ENCODE measurements around the gene MTHFD1L.
A peak's percentile ranks its signal among the peaks of the same experiment; 100 is the strongest.

MTHFD1L gene

DNA sequence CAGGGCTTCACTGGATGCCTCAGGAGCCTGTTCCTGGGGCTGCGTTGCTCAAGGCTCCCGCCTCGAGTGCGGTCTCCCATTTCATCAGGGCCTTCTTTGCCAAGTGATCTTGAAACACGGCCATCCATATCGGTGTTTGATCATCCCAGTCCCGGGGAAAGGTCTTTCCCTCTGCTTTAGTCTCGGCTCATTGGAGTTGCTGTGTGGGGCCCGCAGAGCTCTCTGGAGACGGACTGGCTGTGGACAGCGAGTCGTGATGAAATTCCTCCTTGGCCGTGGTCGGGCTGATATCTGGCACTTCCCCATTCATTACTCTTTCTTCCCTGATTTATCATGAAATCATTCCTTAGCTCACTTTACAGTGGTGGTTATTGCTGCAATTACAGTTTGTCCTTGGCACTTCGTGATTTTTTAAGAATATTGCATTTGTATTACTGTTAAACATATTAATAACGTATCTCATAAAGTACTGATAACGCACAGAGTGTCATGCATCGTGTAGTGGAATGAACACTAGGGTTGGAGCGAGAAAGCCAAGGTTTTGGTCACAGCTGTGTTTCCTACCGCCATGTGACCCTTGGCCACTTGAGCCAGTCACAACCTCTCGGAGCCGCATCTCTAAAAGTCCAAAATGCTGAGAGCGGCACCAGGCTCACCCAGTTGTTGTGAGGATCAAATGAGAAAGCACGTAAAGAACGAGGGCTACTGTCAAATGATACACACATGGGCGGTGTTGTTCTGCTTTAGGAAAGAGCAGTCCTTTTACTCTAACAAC lies 71.8 kb downstream of the MTHFD1L start:
- DNase-seq = no peak

DNA sequence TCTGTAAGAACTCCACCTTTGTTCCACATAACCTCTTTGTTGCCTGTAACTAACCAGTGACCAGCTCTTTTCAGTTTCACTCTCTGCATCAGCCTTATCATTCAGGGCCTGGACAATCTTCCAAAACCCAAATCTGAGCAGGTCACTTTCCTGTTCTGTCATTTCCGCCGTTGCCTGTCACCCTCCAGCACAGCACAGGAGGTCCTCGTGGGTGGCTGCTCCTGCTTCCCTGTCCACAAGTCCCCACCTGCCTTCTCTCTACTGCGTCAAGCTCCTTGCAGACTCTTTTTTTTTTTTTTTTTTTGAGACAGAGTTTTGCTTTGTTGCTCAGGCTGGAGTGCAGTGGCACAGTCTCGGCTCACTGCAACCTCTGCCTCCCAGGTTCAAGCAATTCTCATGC lies 73.9 kb downstream of the MTHFD1L start:
- DNase-seq = no peak

DNA sequence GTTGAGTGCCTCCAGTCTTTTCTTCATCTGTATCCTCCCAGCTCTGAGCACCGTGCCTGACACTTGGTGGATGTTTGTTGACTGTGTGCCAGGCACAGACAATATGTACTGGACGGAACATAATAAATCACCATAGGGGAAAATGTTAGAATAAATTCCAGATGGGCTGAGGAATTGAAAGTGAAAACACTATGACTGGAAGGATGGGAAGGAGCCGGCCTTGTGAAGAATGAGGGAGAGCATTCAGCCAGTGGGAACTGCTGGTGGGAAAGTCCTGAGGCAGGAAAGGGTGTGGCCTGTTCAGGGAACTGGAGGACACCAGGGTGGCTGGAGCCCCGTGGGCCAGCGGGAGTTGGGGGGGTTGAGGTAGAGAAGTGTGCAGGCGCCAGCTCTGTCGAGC lies 75.4 kb downstream of the MTHFD1L start:
- DNase-seq = no peak

DNA sequence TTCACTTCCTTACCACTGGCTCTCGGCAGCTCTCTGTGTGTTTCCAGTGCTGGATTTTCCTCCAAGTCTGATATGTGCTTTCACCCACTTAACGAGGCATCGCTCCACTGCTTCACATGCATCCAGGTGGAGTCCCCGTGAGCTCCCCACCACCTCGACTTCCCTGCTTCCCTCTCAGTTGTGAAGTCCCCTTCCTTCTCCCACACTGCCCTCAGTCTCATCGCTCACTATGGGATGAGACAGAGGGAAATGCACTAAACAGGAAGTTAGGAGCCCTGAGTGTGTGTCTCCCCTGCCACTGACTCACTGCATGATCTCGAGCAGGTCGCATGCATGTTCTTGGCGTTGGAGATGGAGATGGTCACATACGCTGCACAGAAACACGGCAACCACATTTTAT lies 84.0 kb downstream of the MTHFD1L start:
- no peak for DNase-seq

DNA sequence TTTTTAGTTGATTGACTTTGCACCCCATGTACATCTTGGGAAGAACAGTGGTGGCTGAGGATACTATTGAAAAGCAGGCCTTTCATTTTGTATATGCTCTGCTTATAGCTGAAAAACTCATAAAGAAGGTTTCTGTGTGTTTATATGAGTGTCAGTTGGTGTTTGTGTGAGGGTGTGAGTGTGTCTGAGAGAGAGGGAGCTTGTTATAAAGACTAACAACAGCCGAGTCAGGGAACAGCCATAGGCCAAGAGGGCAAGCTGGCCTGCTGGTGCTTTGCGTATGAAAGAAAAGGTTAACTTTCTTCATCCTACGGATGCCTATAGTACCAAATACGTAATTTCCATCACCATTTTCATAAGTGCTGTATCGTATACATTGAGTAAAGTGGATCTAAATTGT lies 88.3 kb downstream of the MTHFD1L start:
- no peak for DNase-seq

DNA sequence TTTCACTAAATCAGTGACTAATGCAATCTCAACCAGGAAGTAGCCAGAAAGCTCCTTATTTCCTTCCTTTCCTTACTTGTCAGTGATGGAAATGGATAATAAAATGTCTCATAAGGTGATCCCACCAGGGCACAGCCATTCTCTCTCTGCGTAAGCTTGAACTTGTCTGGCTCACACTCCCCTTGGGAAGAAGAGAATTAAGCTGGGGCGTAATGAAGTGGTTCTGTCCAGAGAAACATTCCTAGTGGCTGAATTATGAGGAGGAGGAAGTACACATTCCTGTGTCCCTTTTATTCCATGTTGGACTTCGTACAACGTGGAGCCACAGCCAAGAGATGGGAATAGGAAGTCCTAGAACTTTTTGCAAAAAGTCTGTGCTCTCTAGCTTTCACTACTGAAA lies 93.7 kb downstream of the MTHFD1L start:
- DNase-seq = no peak

DNA sequence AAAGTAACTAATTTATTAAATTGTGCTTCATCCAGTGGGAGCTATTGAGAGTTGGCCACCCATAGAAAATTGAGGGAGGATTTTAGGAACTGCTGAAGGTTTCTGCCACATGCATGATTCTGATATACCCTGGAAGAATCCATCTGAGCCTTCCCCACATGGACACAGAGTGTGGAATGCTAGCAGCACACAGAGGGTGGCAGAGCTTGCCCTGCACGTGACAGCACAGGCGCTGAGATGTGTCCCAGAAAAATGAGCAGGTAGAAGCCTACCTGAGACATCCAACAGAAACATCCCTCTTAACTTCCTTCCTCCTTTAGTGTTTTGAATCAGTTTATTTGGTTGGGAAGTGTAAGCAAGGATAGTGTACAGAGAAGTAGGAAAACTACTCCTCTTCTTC lies 96.9 kb downstream of the MTHFD1L start:
- DNase-seq = no peak

DNA sequence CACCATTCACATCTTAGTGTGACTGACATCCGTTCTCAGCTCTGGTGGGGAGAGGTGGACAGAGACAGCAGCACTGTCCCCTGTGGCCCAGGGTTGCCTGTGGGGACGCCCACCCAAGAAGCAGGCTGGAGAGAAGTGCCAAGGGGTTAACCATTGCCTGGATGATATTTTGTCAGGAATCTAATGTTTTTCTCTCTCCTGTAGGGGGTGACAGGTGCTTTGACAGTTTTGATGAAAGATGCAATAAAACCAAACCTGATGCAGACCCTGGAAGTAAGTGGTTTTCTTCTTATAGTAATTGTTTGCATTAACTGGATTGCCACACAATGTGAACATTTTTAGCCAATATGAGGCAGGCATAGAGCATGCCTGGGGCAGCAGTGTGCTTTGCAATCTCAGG lies 99.3 kb downstream of the MTHFD1L start:
- DNase-seq = no peak

DNA sequence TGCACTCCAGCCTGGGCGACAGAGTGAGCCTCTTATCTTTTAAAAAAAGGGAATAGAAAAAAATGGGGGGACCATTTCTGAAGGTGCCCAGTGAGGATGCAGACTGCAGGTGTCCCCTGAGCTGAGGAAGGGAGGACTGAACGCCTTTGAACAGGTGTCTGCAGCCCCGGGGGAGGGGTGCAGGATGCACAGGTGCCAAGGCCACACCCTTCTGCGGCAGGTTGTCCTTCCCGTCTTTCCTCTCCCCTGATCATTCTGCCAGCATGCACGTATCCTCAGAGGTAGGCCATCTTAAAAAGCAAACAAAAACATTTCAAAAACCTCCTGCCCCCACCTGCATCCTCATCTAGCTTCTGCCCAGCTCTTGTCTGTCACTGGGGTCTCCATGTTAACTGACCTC lies 101.3 kb downstream of the MTHFD1L start:
- DNase-seq = no peak

DNA sequence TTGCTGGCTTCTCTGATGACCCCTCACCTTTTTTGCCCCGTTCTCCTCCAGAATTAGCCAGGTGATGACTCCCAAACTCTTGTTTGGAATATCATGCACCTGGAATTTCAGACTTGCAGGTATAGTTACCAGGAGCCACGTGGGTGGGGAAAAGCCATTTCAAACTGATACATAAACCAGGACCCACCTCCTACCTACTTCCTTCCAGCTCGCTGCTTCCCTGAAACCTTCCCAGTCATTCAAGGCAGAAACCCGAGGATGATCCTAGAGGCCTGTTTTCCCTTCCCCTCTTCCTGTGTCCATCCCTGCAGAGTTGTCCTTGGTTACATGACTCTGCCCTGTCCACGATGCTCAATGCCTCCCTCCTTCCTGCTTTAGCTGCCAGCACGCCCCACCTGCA lies 101.9 kb downstream of the MTHFD1L start:
- no peak for DNase-seq

DNA sequence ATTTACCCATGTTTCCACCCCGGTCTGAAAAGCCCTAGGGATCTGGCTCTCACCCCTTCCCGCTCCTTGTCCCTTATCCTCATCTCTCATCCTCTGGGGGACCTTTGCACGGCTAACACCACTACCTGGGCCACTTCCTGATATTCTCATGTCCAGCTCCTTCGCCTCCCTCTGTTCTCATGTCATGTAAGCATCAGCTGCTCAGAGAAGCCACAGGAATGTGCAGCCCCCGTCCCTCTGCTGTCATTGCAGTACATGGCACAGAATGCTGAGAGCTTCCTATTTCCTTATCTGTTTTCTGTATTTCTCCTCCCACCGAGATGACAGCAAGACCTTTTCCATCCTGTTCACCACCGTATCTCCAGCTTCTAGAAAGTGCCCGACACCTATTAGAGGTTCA lies 102.4 kb downstream of the MTHFD1L start:
- DNase-seq = no peak

DNA sequence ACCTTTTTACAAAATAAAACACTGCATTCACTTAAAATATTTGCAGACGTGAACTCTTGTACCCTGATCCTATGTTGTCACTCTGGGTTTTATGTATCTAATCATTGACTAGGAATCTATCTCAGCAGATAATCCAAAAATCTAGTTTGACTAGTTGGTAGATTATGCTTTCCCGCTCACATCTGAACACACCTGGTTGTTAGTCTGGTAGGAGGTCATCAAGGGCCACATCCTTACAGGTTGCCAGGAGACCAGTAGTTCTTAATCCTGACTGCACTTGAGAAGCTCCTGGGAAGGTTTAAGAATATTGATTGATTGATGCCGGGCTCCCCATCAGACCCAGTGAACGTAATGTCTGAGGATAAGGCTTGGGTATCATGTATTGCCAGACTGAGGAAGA lies 104.4 kb downstream of the MTHFD1L start:
- DNase-seq = no peak

DNA sequence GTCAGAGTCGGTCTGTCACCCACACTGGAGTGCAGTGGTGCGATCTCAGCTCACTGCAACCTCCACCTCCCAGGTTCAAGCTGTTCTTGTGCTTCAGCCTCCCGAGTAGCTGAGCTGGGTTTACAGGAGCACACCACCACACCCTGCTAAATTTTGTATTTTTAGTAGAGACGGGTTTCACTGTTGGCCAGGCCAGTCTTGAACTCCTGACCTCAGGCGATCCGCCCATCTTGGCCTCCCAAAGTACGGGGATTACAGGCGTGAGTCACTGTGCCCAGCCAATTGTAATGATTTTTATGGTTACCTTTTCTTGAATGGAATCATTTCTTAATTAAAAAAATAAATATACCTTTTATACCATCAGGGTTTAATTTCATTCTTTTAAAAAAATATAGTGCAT lies 105.7 kb downstream of the MTHFD1L start:
- no peak for DNase-seq

DNA sequence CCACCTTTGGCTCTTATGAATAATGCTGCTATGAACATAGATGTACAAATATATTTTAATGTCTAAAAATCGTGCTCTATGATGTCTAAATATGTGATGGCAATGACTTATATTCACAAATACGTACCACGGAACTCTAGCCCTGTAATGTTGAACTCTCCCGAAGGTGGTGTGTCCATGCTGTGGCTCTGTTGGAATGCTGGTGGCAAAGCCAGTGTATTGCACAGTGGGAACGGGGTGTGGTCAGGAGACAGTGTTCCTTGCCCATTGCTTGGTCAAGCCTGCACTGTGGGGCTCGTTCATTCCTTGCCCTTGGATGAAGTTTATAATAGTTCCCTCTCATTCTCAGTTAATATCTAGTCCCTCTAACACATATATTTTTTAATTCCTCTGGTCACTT lies 109.6 kb downstream of the MTHFD1L start:
- no peak for DNase-seq

DNA sequence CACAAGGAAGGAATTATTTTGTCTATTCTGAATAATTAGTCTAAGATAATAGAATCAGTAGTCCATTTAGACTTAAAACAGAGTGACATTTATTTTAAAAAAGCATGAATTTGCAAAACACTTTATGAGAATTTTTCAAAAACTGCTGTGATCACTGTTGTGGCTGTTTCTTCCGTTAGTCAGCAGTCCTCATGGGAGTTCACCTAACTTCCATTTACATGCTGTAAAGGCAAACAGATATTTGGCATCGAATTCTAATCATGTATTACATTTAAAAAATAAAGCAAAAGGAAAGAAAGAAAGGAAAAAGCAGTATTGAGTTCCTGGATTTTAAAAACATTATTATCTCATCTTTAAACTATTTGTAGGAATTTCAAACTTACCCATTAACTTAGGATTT lies 111.8 kb downstream of the MTHFD1L start:
- no peak for DNase-seq

DNA sequence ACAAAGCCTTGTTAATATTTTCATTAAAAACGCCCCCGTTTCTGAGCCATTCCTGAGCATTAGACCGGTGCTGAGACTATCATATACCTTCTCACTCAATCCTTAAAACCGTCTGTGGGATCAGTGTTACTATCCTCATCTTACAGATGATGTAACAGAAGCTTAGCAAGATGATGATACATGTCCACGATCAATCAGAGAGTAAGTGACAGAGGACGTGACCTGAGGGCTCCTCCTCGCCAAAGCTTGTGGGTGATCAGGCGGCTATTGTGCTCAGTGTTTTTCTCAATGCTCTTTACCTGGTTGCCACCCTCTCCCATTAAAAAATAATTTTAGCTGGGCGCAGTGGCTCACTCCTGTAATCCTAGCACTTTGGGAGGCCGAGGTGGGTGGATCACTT lies 113.1 kb downstream of the MTHFD1L start:
- no peak for DNase-seq

DNA sequence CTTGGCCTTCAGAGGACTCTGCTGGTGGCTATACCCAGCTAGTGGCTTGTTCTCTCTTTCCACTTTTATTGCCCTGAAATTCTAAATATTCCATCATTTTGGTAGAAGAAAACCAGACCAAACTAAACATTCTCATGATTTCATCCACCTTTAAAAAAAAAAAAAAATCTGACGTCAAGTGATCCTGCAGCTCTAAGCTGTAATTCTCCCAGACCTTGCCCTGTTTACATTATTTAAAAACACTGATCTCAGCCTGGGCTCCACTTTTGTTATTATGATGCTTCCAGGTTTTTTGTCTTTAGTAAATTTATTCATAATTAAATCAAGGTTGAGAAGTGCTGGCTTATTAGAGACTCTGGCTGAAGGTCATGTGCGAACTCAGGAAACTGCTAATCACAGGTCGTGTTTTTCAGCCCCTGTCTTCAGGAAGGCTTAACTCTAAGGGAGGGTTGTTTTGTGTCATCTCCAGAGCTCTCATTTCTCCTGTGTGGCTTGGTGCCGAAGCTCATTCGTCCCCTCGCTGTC lies 114.4 kb downstream of the MTHFD1L start:
- no peak for DNase-seq

DNA sequence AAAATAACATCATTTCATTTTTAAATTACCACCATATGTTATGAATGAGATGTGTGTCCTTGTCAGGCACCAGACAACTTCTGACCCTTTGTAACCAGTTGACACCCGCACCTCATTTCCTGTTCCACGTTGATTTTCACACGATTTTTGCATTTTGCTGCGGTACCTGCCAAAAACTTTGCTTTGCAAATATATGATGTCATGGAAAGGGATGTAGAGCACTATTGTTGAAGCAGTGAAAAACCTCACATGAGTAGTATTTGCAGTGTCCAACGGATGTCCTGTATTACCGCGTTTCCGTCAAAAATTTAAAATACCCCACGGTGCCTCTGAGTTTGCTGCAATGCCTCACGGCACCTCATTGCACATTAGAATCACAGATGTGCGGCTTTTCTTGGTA lies 115.6 kb downstream of the MTHFD1L start:
- DNase-seq = no peak

DNA sequence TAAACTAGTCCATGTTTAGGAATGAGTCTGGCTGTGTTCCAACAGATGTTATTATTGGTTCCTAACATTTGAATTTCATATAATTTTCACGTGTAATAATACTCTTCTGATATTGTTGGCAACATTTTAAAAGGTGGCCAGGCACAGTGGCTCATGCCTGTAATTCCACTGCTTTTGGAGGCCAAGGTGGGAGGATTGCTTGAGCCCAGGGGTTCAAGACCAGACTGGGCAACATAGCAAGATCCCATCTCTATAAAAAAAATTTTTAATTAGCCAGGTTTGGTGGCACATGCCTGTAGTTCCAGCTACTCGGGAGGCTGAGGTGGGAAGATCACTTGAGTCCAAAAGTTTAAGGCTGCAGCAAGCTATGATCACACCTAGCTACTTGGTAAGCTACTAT lies 116.2 kb downstream of the MTHFD1L start:
- DNase-seq = no peak

DNA sequence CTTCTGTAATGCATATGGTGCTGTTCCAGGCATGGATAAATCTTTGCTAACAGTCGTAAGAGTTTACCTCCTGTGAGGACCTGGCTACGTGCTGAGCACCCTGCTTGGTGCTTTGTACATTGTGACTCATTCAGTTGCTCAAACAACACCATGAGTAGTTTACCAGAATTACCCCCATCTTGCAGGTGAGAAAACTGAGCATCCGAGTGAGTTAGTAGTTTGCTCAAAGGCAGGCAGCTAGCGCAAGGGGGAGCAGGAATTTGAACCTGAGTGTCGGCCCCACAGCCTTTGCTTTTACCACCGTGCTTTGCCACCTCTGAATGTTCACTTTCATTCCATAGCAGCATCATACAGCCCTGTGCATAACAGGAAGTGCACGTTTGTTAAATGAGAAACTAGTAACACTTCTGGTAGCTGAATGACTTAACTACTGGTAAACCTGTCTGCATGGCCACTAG lies 121.9 kb downstream of the MTHFD1L start:
- DNase-seq = peak; percentile 5 to 6

DNA sequence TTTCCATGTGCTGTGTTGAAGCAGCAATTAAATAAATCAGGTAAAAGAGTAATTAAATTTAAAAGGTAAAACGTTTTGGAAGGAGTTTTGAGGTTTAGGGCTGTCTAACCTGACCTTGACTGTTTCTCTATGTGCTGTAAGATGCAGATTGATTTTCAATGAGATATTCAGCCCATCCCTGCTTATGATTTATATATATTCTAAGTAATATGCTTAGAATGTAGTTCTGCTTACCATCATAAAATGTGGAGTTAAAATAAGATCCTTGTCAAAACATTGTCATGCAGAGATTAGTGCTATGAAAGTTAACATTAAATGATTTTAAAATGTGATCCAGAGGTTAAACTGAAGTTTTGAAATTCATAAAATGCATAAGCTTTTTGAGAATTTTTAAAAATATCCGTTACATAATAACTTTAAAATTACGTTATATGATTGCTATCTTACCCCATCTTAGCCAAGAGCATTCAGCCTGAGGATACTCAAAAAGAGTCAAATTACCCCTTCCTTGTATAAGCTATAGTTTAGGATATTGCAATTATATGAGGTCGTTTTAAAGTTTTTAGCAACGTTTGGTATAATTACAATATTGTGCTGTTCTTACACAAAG lies 122.5 kb downstream of the MTHFD1L start:
- no peak for DNase-seq

DNA sequence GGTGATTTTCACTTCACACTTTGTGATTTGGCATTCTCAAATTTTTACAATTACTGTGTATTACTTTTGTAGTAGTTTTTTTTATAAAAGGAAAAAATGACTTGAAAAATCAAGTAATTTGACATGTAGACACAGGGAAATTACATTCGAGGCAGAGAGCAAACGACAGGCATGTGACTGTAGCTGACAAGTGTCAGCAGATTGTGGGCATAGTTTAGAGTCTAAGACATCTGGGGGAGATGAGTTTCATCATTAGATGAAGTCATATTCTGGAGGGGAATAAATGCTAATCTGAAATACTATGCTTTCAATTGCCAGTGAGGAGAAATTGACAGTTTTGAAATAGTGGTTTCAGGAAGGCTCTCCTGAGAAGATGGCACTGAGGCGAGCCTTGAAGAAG lies 126.0 kb downstream of the MTHFD1L start:
- no peak for DNase-seq

DNA sequence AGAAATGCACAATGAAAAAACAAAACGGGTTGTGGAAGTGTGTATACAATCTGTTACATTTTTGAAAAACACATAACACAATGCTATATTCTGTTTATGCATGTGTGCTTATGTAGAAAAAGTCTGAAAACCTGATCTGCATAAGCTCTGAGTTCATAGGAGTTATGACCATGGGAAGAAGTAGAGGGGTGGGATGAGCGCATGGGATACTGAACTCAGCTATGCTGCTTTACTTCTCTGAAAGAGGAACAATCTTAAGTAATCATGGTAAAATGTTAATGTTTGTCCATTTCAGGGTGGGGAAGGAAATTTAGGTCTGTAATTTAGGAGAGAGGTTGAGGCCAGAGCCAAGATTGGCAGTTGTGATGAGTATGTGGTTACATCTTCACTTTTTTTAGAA lies 126.8 kb downstream of the MTHFD1L start:
- DNase-seq = no peak

DNA sequence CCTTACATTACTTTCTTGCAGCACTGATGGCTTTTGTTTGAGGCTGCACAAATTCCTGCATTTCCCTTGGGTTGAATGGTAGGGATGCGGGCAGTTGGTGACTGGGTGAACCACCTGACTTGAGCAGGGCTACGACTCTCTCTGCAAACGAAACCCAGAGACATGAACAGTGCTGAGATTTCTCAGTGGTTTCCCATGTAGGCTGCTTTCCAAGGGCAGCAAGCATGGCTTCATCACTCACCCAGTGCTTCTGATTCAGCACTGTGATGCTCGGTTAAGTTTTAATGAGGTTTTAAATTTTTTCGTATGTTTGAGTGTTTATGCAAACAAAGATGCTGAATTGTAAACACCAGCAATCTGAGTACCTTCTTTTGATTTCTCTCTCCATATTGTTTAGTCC lies 127.2 kb downstream of the MTHFD1L start:
- no peak for DNase-seq

DNA sequence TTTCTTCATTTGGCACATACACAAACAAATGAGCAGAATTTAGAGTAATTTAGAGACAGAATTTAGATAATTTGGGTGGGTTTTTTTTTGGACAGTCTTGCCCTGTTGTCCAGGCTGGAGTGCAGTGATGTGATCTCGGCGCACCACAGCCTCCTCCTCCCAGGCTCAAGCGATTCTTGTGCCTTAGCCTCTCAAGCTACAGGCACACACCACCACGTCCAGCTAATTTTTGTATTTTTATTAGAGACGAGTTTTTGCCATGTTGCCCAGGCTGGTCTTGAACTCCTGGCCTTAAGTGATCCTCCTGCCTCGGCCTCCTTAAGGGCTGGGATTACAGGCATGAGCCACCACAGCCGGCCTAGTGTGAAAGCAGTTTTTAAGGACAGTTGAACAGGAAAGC lies 127.8 kb downstream of the MTHFD1L start:
- DNase-seq = no peak

Data from stimulated activated CD4-positive, alpha-beta T cell treated with anti-CD3 and anti-CD28 coated beads, Interleukin-4, amount 100 ng/mL, for 4 hours (primary cell).